Measurements from ENCODE around the gene THSD4.

The THSD4 gene

GRCh38 chr15:71510763-71511162 lies 395.5 kb downstream of the THSD4 start:
- no peak for DNase-seq (ENCODE audit: low read depth in 1 of 2, low spot score in 1 of 2)
- TF ChIP-seq SPI1 (IDR thresholded peaks at IDR 0.05; ENCODE audit: borderline replicate concordance, low read depth) (no peak), GABPA (IDR thresholded peaks at IDR 0.05; ENCODE audit: low read depth) (no peak), CTCF (IDR thresholded peaks at IDR 0.05; ENCODE audit: insufficient read depth, low read length) (no peak), POLR2AphosphoS5 (IDR thresholded peaks at IDR 0.05; ENCODE audit: low read depth) (no peak), REST (IDR thresholded peaks at IDR 0.05; ENCODE audit: insufficient replicate concordance, low read depth) (no peak)
- Histone ChIP-seq H3K4me3 (replicated peaks; ENCODE audit: insufficient read depth, low read length) (no peak overlapping the region), H3K27me3 (ENCODE audit: insufficient read depth, poor library complexity, severe bottlenecking) (no peaks in the 10 kb centered on the region), H3K27ac (replicated peaks) (no peak overlapping the region)

- Histone ChIP-seq H3K4me3 (replicated peaks; ENCODE audit: insufficient read depth, low read length) (no peak overlapping the region), H3K27ac (replicated peaks) (no peak overlapping the region), H3K27me3 (ENCODE audit: insufficient read depth, poor library complexity, severe bottlenecking) (no peaks in the 10 kb centered on the region)
- no peak for DNase-seq (ENCODE audit: low read depth in 1 of 2, low spot score in 1 of 2)
- TF ChIP-seq REST (IDR thresholded peaks at IDR 0.05; ENCODE audit: insufficient replicate concordance, low read depth) (no peak), GABPA (IDR thresholded peaks at IDR 0.05; ENCODE audit: low read depth) (no peak), POLR2AphosphoS5 (IDR thresholded peaks at IDR 0.05; ENCODE audit: low read depth) (no peak), CTCF (IDR thresholded peaks at IDR 0.05; ENCODE audit: insufficient read depth, low read length) (no peak), SPI1 (IDR thresholded peaks at IDR 0.05; ENCODE audit: borderline replicate concordance, low read depth) (no peak)
Measured at GRCh38 chr15:71511796-71512681, 396.8 kb downstream of the THSD4 start.

- Histone ChIP-seq H3K27ac (replicated peaks) (no peak overlapping the region), H3K4me3 (replicated peaks; ENCODE audit: insufficient read depth, low read length) (no peak overlapping the region), H3K27me3 (ENCODE audit: insufficient read depth, poor library complexity, severe bottlenecking) (no peaks in the 10 kb centered on the region)
- no peak for TF ChIP-seq POLR2AphosphoS5 (IDR thresholded peaks at IDR 0.05; ENCODE audit: low read depth)
- no peak for DNase-seq (ENCODE audit: low read depth in 1 of 2, low spot score in 1 of 2)
Measured at GRCh38 chr15:71512682-71513006, 397.4 kb downstream of the THSD4 start.

- TF ChIP-seq REST (IDR thresholded peaks at IDR 0.05; ENCODE audit: insufficient replicate concordance, low read depth) (no peak), SPI1 (IDR thresholded peaks at IDR 0.05; ENCODE audit: borderline replicate concordance, low read depth) (no peak), GABPA (IDR thresholded peaks at IDR 0.05; ENCODE audit: low read depth) (no peak), CTCF (IDR thresholded peaks at IDR 0.05; ENCODE audit: insufficient read depth, low read length) (no peak), POLR2AphosphoS5 (IDR thresholded peaks at IDR 0.05; ENCODE audit: low read depth) (no peak)
- DNase-seq (ENCODE audit: low read depth in 1 of 2, low spot score in 1 of 2) = no peak
- no peaks in the 10 kb centered on the region for H3K27me3 ChIP-seq (ENCODE audit: insufficient read depth, poor library complexity, severe bottlenecking)
- H3K27ac ChIP-seq (replicated peaks) = no peak overlapping the region
- H3K4me3 ChIP-seq (replicated peaks; ENCODE audit: insufficient read depth, low read length) = no peak overlapping the region
Measured at GRCh38 chr15:71515375-71516186, 400.3 kb downstream of the THSD4 start.

All from HL-60 (cell line).